Upper lobe of right lung (tissue), 1 donor: ENCODE measurements around the gene BCAS3. TPM values are rescaled to one million over a fixed set of nuclear protein-coding genes. Genes with fewer than 3 reads are reported as not detected.

Source experiments
- ATAC-seq: fragments of 200-7000 bp; cut with Tn5 transposase; one replicate; pipeline ENCODE4 v1.9.1; 2020; ENCODE audit warnings: mild to moderate bottlenecking, moderate library complexity
- DNase-seq: peaks from one replicate; pipeline ENCODE4 v3.0.0-alpha.2; 2020
- H3K27ac ChIP-seq: fragments of 200-600 bp; one replicate; pipeline ENCODE4 v1.8.0; 2022
- H3K27me3 ChIP-seq: fragments of 200-600 bp; one replicate; pipeline ENCODE4 v1.8.0; 2022; ENCODE audit warnings: mild to moderate bottlenecking
- H3K36me3 ChIP-seq: fragments of 200-600 bp; one replicate; pipeline ENCODE4 v1.8.0; 2022
- H3K4me1 ChIP-seq: fragments of 200-600 bp; one replicate; pipeline ENCODE4 v1.8.0; 2022
- H3K4me3 ChIP-seq: fragments of 200-600 bp; one replicate; pipeline ENCODE4 v1.8.0; 2022; ENCODE audit warnings: mild to moderate bottlenecking
- H3K9me3 ChIP-seq: fragments of 200-600 bp; one replicate; pipeline ENCODE4 v1.8.0; 2022
- CTCF ChIP-seq: fragments of 200-600 bp; IDR thresholded peaks from one replicate; pipeline ENCODE4 v1.8.0; 2022; ENCODE audit warnings: antibody characterized with exemption
- intact Hi-C: fragments of 100-400 bp; cut with DNase I; formaldehyde crosslinking; loops from one replicate; pipeline ENCODE4 v1.11.0; 2022
- total RNA-seq: library from RNA; stranded (reverse); fragmentation: NEBNext Ultra II Directional; extraction: Animal tissue kit (Norgen Biotek cat#: 25700); gene quantifications from one replicate; pipeline ENCODE4 v1.2.1, GENCODE V29; 2021
- donor health status: DM: no; HTN: yes; CAD: no; lungs with severe emphysema.

The BCAS3 gene
- total RNA-seq, 1 donor from 2014 or later = 23.5 TPM

- H3K4me3 ChIP-seq = no peak overlapping the region
- DNase-seq (no peak), ATAC-seq (no peak)
- TF ChIP-seq CTCF = no peak
- intact Hi-C loops = no loop called here
- H3K9me3 ChIP-seq = no peaks in the 10 kb centered on the region
- H3K27ac ChIP-seq = no peak overlapping the region
- H3K4me1 ChIP-seq = no peaks in the 10 kb centered on the region
- H3K27me3 ChIP-seq = no peaks in the 10 kb centered on the region
- H3K36me3 ChIP-seq = no peaks in the 10 kb centered on the region
These were observed 688.5 kb downstream of the BCAS3 start for GRCh38 chr17:61366076-61366714.

GRCh38 chr17:61366715-61367413 is 689.2 kb downstream of the BCAS3 start:
- no peaks in the 10 kb centered on the region for H3K27me3 ChIP-seq
- no peaks in the 10 kb centered on the region for H3K9me3 ChIP-seq
- DNase-seq (no peak), ATAC-seq (no peak)
- intact Hi-C loops = no loop called here
- H3K4me3 ChIP-seq = no peak overlapping the region
- no peak for TF ChIP-seq CTCF
- H3K36me3 ChIP-seq = no peaks in the 10 kb centered on the region
- no peak overlapping the region for H3K27ac ChIP-seq
- no peaks in the 10 kb centered on the region for H3K4me1 ChIP-seq

GRCh38 chr17:61368049-61368831 is 690.6 kb downstream of the BCAS3 start:
- no peak overlapping the region for H3K27ac ChIP-seq
- no peaks in the 10 kb centered on the region for H3K4me1 ChIP-seq
- H3K4me3 ChIP-seq = no peak overlapping the region
- no peaks in the 10 kb centered on the region for H3K36me3 ChIP-seq
- intact Hi-C loops = no loop called here
- H3K9me3 ChIP-seq = no peaks in the 10 kb centered on the region
- no peak for TF ChIP-seq CTCF
- ATAC-seq (no peak), DNase-seq (peak; percentile 53)
- no peaks in the 10 kb centered on the region for H3K27me3 ChIP-seq

GRCh38 chr17:61368832-61369450 is 691.3 kb downstream of the BCAS3 start:
- Histone ChIP-seq H3K27ac (no peak overlapping the region), H3K27me3 (no peaks in the 10 kb centered on the region), H3K9me3 (no peaks in the 10 kb centered on the region), H3K4me1 (no peaks in the 10 kb centered on the region), H3K4me3 (no peak overlapping the region), H3K36me3 (no peaks in the 10 kb centered on the region)
- TF ChIP-seq CTCF = no peak
- ATAC-seq (peak; percentile 6), DNase-seq (peak; percentile 29)
- intact Hi-C loops = no loop called here

GRCh38 chr17:61369751-61370150 is 692.1 kb downstream of the BCAS3 start:
- no peak for TF ChIP-seq CTCF
- Histone ChIP-seq H3K4me3 (no peak overlapping the region), H3K9me3 (no peaks in the 10 kb centered on the region), H3K36me3 (no peaks in the 10 kb centered on the region), H3K4me1 (peaks cover 5% of the 10 kb centered on the region), H3K27me3 (no peaks in the 10 kb centered on the region), H3K27ac (no peak overlapping the region)
- intact Hi-C loops = no loop called here
- ATAC-seq (no peak), DNase-seq (no peak)
